GM21619 (cell line): ENCODE results near the gene KLF5.
"Not testable (repeated sequence)": the region's sequence is repeated elsewhere in the genome, so short reads cannot be mapped to it uniquely, and the experiment has no call there.

Experiments
- ATAC-seq: cut with Tn5 transposase; IDR thresholded peaks from one replicate; pipeline ENCODE4 v1.9.1; 2021; ENCODE audit not compliant: unreplicated experiment

Gene KLF5

GRCh38 chr13:73082895-73083294, 24.1 kb downstream of the KLF5 start:
- no peak for ATAC-seq

- ATAC-seq, result no peak
Observed at GRCh38 chr13:73088332-73088935, 29.6 kb downstream of the KLF5 start.

GRCh38 chr13:73089213-73089612, 30.4 kb downstream of the KLF5 start:
- no peak for ATAC-seq

- peak; percentile 67 for ATAC-seq
Observed at GRCh38 chr13:73090116-73090822, 31.5 kb downstream of the KLF5 start.

GRCh38 chr13:73090823-73091187, 32.0 kb downstream of the KLF5 start:
- no peak for ATAC-seq

GRCh38 chr13:73092829-73093228, 34.0 kb downstream of the KLF5 start:
- no peak for ATAC-seq

- ATAC-seq, result no peak
Observed at GRCh38 chr13:73096173-73096572, 37.4 kb downstream of the KLF5 start.

GRCh38 chr13:73096638-73097037, 37.8 kb downstream of the KLF5 start:
- ATAC-seq, result no peak

- ATAC-seq, result not testable (repeated sequence)
Observed at GRCh38 chr13:73100781-73101180, 42.0 kb downstream of the KLF5 start.

GRCh38 chr13:73101351-73102007, 42.7 kb downstream of the KLF5 start:
- no peak for ATAC-seq

GRCh38 chr13:73103238-73103637, 44.4 kb downstream of the KLF5 start:
- ATAC-seq, result no peak

- ATAC-seq, result no peak
Observed at GRCh38 chr13:73106513-73107178, 47.8 kb downstream of the KLF5 start.

- no peak for ATAC-seq
Observed at GRCh38 chr13:73107481-73107880, 48.7 kb downstream of the KLF5 start.

GRCh38 chr13:73107970-73108369, 49.2 kb downstream of the KLF5 start:
- ATAC-seq, result no peak

GRCh38 chr13:73109288-73109899, 50.6 kb downstream of the KLF5 start:
- no peak for ATAC-seq

- ATAC-seq, result no peak
Observed at GRCh38 chr13:73109969-73110368, 51.2 kb downstream of the KLF5 start.

GRCh38 chr13:73110814-73111213, 52.0 kb downstream of the KLF5 start:
- ATAC-seq, result no peak

GRCh38 chr13:73111331-73111730, 52.5 kb downstream of the KLF5 start:
- ATAC-seq, result no peak

GRCh38 chr13:73119612-73120011, 60.8 kb downstream of the KLF5 start:
- ATAC-seq, result no peak
